ENCODE results near the gene RARRES2. TPM values are rescaled to one million over a fixed set of nuclear protein-coding genes. Genes with fewer than 3 reads are reported as not detected.

The RARRES2 gene
- total RNA-seq, 3 donors from 2014 or later (not counting 1 experiment from before 2014, with no cell fraction given): not detected

GRCh38 chr7:150382123-150382843, 40.9 kb upstream of the RARRES2 start:
- Mint-ChIP-seq H3K9me3 (no peaks in the 10 kb centered on the region), H3K36me3 (no peaks in the 10 kb centered on the region), H3K27ac (no peak overlapping the region), H3K4me3 (no peak overlapping the region), H3K27me3 (ENCODE audit: low read depth in 2 of 2) (no peaks in the 10 kb centered on the region), H3K4me1 (peaks cover 31% of the 10 kb centered on the region in 2 donors)
- TF ChIP-seq CTCF (IDR thresholded peaks at IDR 0.05): no peak
- 93% methylated on average over 20 of the region's 20 CpGs for WGBS (ENCODE audit: insufficient coverage)
- Histone ChIP-seq H3K9me3 (ENCODE audit: control insufficient read depth, insufficient read depth, low read length) (no peaks in the 10 kb centered on the region), H3K4me1 (ENCODE audit: control insufficient read depth, insufficient read depth, low read length) (peaks cover 28% of the 10 kb centered on the region), H3K36me3 (ENCODE audit: control insufficient read depth, insufficient read depth, low read length) (no peaks in the 10 kb centered on the region), H3K27ac (ENCODE audit: low read length) (no peak overlapping the region), H3K4me3 (ENCODE audit: low read length) (no peak overlapping the region), H3K27me3 (ENCODE audit: control insufficient read depth, insufficient read depth, low read length) (no peaks in the 10 kb centered on the region)
- ATAC-seq: no peak
- DNase-seq: no peak
- intact Hi-C loops (cut with micrococcal nuclease): no loop called here

- no peaks in the 10 kb centered on the region for H3K36me3 Mint-ChIP-seq
- H3K27ac Mint-ChIP-seq: no peak overlapping the region
- Histone ChIP-seq H3K4me3 (ENCODE audit: low read length) (no peak overlapping the region), H3K36me3 (ENCODE audit: control insufficient read depth, insufficient read depth, low read length) (no peaks in the 10 kb centered on the region), H3K27me3 (ENCODE audit: control insufficient read depth, insufficient read depth, low read length) (no peaks in the 10 kb centered on the region), H3K4me1 (ENCODE audit: control insufficient read depth, insufficient read depth, low read length) (peaks cover 28% of the 10 kb centered on the region), H3K27ac (ENCODE audit: low read length) (no peak overlapping the region), H3K9me3 (ENCODE audit: control insufficient read depth, insufficient read depth, low read length) (no peaks in the 10 kb centered on the region)
- H3K4me1 Mint-ChIP-seq: peaks cover 31% of the 10 kb centered on the region in 2 donors
- no peak for DNase-seq
- no peak overlapping the region for H3K4me3 Mint-ChIP-seq
- H3K9me3 Mint-ChIP-seq: no peaks in the 10 kb centered on the region
- no peak for TF ChIP-seq CTCF (IDR thresholded peaks at IDR 0.05)
- no peaks in the 10 kb centered on the region for H3K27me3 Mint-ChIP-seq (ENCODE audit: low read depth in 2 of 2)
- WGBS (ENCODE audit: insufficient coverage): 100% methylated on average over 1 of the region's 1 CpG
- intact Hi-C loops (cut with micrococcal nuclease): no loop called here
- no peak for ATAC-seq
Observed at GRCh38 chr7:150381785-150382122, 40.3 kb upstream of the RARRES2 start.

- H3K4me1 Mint-ChIP-seq: peaks cover 31% of the 10 kb centered on the region in 2 donors
- TF ChIP-seq CTCF (IDR thresholded peaks at IDR 0.05): no peak
- H3K9me3 ChIP-seq (ENCODE audit: control insufficient read depth, insufficient read depth, low read length): no peaks in the 10 kb centered on the region
- no peaks in the 10 kb centered on the region for H3K36me3 ChIP-seq (ENCODE audit: control insufficient read depth, insufficient read depth, low read length)
- ATAC-seq: no peak
- peaks cover 28% of the 10 kb centered on the region for H3K4me1 ChIP-seq (ENCODE audit: control insufficient read depth, insufficient read depth, low read length)
- no peaks in the 10 kb centered on the region for H3K27me3 ChIP-seq (ENCODE audit: control insufficient read depth, insufficient read depth, low read length)
- no peak overlapping the region for H3K27ac Mint-ChIP-seq
- H3K4me3 ChIP-seq (ENCODE audit: low read length): no peak overlapping the region
- intact Hi-C loops (cut with micrococcal nuclease): no loop called here
- no peak for DNase-seq
- no peaks in the 10 kb centered on the region for H3K36me3 Mint-ChIP-seq
- H3K27me3 Mint-ChIP-seq (ENCODE audit: low read depth in 2 of 2): no peaks in the 10 kb centered on the region
- no peak overlapping the region for H3K4me3 Mint-ChIP-seq
- H3K27ac ChIP-seq (ENCODE audit: low read length): no peak overlapping the region
- no peaks in the 10 kb centered on the region for H3K9me3 Mint-ChIP-seq
- WGBS (ENCODE audit: insufficient coverage): 96% methylated on average over 9 of the region's 9 CpGs
Observed at GRCh38 chr7:150381096-150381495, 39.7 kb upstream of the RARRES2 start.

GRCh38 chr7:150380463-150380862, 39.0 kb upstream of the RARRES2 start:
- peaks cover 31% of the 10 kb centered on the region in 2 donors for H3K4me1 Mint-ChIP-seq
- WGBS (ENCODE audit: insufficient coverage): 74% methylated on average over 11 of the region's 11 CpGs
- peak overlapping the region; percentile 67 to 71 for H3K27ac Mint-ChIP-seq
- Histone ChIP-seq H3K4me3 (ENCODE audit: low read length) (no peak overlapping the region), H3K27me3 (ENCODE audit: control insufficient read depth, insufficient read depth, low read length) (no peaks in the 10 kb centered on the region), H3K4me1 (ENCODE audit: control insufficient read depth, insufficient read depth, low read length) (peaks cover 28% of the 10 kb centered on the region), H3K36me3 (ENCODE audit: control insufficient read depth, insufficient read depth, low read length) (no peaks in the 10 kb centered on the region), H3K27ac (ENCODE audit: low read length) (no peak overlapping the region), H3K9me3 (ENCODE audit: control insufficient read depth, insufficient read depth, low read length) (no peaks in the 10 kb centered on the region)
- ATAC-seq (no peak), DNase-seq (no peak)
- no peaks in the 10 kb centered on the region for H3K36me3 Mint-ChIP-seq
- TF ChIP-seq CTCF (IDR thresholded peaks at IDR 0.05): no peak
- H3K9me3 Mint-ChIP-seq: no peaks in the 10 kb centered on the region
- intact Hi-C loops (cut with micrococcal nuclease): no loop called here
- no peaks in the 10 kb centered on the region for H3K27me3 Mint-ChIP-seq (ENCODE audit: low read depth in 2 of 2)
- peak overlapping the region; percentile 92 for H3K4me3 Mint-ChIP-seq

Data from natural killer cell (primary cell).